ENCODE measurements around the gene CNTNAP5.

CNTNAP5 gene

DNA sequence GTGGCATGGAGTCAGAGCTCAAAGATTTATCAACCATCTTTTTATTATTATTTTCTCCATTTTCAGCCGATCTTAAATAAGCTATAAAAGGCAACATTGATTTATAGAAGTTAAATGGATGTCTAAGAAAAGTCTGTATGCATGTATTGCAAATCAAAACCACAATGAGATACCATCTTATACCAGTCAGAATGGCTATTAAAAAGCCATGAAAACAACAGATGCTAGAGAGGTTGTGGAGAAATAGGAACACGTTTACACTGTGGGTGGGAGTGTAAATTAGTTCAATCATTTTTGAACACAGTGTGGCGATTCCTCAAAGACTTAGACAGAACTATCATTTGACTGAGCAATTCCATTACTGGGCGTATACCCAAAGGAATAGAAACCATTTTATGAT is 731.0 kb downstream of the CNTNAP5 start:
- TF ChIP-seq, protein P1, sequence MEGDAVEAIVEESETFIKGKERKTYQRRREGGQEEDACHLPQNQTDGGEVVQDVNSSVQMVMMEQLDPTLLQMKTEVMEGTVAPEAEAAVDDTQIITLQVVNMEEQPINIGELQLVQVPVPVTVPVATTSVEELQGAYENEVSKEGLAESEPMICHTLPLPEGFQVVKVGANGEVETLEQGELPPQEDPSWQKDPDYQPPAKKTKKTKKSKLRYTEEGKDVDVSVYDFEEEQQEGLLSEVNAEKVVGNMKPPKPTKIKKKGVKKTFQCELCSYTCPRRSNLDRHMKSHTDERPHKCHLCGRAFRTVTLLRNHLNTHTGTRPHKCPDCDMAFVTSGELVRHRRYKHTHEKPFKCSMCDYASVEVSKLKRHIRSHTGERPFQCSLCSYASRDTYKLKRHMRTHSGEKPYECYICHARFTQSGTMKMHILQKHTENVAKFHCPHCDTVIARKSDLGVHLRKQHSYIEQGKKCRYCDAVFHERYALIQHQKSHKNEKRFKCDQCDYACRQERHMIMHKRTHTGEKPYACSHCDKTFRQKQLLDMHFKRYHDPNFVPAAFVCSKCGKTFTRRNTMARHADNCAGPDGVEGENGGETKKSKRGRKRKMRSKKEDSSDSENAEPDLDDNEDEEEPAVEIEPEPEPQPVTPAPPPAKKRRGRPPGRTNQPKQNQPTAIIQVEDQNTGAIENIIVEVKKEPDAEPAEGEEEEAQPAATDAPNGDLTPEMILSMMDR (IDR thresholded peaks at IDR 0.05; ENCODE audit: control insufficient read depth, extremely low read depth, insufficient read depth), result no peak
- H3K4me3 ChIP-seq (ENCODE audit: low read depth, low read length), result no peak overlapping the region
- DNase-seq (ENCODE audit: low read depth), result no peak

DNA sequence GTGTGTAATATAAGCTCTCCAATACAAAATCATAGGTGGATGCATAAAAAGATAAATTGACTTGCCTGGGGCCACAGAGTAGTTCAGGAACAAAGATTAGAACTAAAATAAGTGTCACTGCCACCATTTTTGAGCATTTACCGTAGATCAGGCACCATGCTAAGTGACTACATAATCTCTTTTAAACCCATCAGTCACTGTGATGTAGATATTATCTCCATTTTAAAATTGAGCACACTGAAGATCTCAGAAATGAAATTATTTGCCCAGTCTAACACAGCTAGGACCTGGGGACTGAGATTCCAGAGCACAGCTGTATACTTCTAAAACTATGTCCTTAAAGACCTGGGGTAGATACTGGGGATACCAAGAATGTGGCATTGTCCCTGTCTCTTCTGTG is 737.3 kb downstream of the CNTNAP5 start:
- H3K4me3 ChIP-seq (ENCODE audit: low read depth, low read length), result no peak overlapping the region
- TF ChIP-seq, protein P1 (IDR thresholded peaks at IDR 0.05; ENCODE audit: control insufficient read depth, extremely low read depth, insufficient read depth), result no peak
- DNase-seq (ENCODE audit: low read depth), result no peak

DNA sequence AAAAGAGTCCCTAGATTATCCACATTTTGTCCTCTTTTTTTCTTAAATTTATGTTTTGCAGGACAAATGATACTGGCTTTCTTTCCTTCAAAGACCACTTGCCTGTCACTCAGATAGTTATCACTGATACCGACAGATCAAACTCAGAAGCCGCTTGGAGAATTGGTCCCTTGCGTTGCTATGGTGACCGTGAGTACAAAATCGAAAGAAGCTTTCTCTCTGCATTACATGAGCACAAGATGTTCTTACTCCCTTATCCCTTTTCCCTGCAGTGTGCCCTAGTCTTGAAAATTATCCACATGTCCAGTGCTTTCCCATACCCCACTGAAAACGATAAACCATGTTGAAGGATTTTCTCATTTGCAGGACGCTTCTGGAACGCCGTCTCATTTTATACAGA is 738.5 kb downstream of the CNTNAP5 start:
- no peak for DNase-seq (ENCODE audit: low read depth)
- TF ChIP-seq, protein P1 (IDR thresholded peaks at IDR 0.05; ENCODE audit: control insufficient read depth, extremely low read depth, insufficient read depth), result no peak
- no peak overlapping the region for H3K4me3 ChIP-seq (ENCODE audit: low read depth, low read length)

DNA sequence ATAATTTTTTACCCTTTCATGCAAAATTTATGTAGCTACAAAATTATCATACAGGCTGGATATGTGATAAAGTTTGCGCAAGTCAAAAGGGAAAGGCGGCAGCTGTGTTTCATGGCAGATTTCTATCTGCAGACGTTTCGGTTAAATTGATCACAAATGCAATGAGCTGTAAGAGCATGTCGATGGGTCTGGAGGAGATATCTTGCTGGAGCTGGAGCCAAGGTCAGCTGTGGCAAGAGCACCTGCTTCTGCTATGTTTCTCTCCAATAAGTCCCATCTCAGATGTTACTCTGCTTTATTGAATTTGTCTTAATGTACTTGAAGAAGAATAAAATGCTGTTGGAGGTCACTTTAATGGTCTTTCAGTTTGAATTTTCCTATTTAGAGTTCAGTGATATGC is 749.7 kb downstream of the CNTNAP5 start:
- TF ChIP-seq, protein P1 (IDR thresholded peaks at IDR 0.05; ENCODE audit: control insufficient read depth, extremely low read depth, insufficient read depth), result no peak
- DNase-seq (ENCODE audit: low read depth), result no peak
- H3K4me3 ChIP-seq (ENCODE audit: low read depth, low read length), result no peak overlapping the region

DNA sequence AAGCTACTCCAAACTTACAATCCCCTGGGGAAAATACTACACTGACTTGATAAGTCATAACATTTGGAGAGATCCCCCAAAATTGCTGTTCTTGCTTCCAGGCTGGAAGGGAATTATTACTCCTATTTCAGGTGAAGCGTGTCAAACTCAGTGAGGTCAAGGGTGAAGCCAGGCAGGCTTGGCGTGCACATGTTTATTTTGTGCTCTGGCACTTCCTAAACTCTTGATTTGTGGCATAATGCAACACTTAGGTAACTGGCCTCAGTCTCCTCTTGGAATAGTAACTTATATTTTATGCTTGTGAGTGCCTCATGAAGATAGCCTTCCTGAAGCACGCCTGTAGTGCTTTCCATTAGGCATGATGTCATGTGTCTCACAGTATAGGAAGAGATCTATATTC is 751.2 kb downstream of the CNTNAP5 start:
- no peak for DNase-seq (ENCODE audit: low read depth)
- TF ChIP-seq, protein P1 (IDR thresholded peaks at IDR 0.05; ENCODE audit: control insufficient read depth, extremely low read depth, insufficient read depth), result no peak
- no peak overlapping the region for H3K4me3 ChIP-seq (ENCODE audit: low read depth, low read length)

DNA sequence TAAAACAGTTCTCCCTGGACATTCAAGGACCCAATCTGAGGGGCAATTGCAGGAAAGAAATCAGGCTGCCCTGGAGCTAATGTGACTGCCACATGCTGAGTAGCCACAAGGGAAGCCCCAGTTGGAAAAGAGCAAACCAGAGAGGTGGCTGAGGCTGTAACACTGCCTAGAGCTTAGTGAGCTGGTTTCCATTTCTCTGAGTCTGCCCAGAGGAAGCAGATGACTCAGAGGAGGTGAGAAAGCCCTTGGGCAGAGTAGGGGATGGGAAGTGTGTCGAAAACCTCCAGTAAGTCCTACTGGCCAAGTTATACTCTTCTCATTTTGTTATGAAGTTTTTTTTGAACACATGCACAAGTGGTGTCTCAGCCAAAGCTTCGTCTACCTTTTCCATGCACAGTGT is 753.0 kb downstream of the CNTNAP5 start:
- TF ChIP-seq, protein P1 (IDR thresholded peaks at IDR 0.05; ENCODE audit: control insufficient read depth, extremely low read depth, insufficient read depth), result no peak
- no peak overlapping the region for H3K4me3 ChIP-seq (ENCODE audit: low read depth, low read length)
- no peak for DNase-seq (ENCODE audit: low read depth)

DNA sequence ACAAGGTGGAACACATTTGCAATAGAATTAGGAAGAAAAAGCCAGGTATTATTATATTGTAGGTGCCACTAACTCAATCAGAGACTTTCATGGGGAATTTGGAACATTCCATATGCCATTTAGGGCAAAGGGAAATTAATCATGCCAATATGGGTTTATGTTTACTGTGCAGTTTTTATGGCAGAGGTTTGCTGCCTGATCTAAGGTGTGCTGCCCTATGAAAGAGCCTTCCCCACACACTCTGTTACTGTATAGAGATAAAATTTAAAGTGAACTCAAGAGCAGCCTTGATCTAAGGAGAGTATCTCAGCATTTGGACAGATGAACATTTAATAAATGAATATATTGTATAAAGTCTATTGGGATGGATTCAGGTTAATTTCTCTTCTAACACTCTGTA is 771.6 kb downstream of the CNTNAP5 start:
- no peak overlapping the region for H3K4me3 ChIP-seq (ENCODE audit: low read depth, low read length)
- DNase-seq (ENCODE audit: low read depth), result no peak
- TF ChIP-seq, protein P1 (IDR thresholded peaks at IDR 0.05; ENCODE audit: control insufficient read depth, extremely low read depth, insufficient read depth), result no peak
